A673 (cell line): Measurements from ENCODE around the gene TAF11L14. TPM values are rescaled to one million over a fixed set of nuclear protein-coding genes. Genes with fewer than 3 reads are reported as not detected.

Source experiments
- BruUV-seq: library from RNA; stranded (reverse); fragments of 400-500 nt; replicated peaks from 2 replicates; lab custom pipeline; 2021; lab: Mats Ljungman, UMichigan
- CTCF ChIA-PET: fragments of 300-600 bp; sonication (Branson Sonifier 250); formaldehyde crosslinking; loops from one replicate; lab custom pipeline; 2022; ENCODE audit warnings: antibody characterized with exemption; lab: Charles Lee
- POLR2A ChIA-PET: fragments of 300-600 bp; sonication (Branson Sonifier 250); formaldehyde crosslinking; loops from one replicate; lab custom pipeline; 2022; ENCODE audit warnings: antibody characterized with exemption; ENCODE audit not compliant: low non-redundant PET; lab: Charles Lee
- DNase-seq: peaks from one replicate; pipeline ENCODE4 v3.0.0-alpha.2; 2015; ENCODE audit warnings: low spot score
- H3K27ac ChIP-seq: fragments of 200-600 bp; sonication (generic); 2 replicates; pipeline ENCODE4 v1.5.1; 2016; ENCODE audit warnings: mixed run types, low read depth, mild to moderate bottlenecking, mixed read lengths, antibody characterized with exemption, low read length; ENCODE audit not compliant: poor library complexity, severe bottlenecking
- H3K27me3 ChIP-seq: fragments of 200-600 bp; sonication (generic); replicated peaks from 2 replicates; pipeline ENCODE4 v1.6.1; 2017; ENCODE audit warnings: mixed run types, low read depth, mild to moderate bottlenecking, mixed read lengths, antibody characterized with exemption, low read length; ENCODE audit not compliant: insufficient read depth, poor library complexity
- H3K36me3 ChIP-seq: fragments of 200-600 bp; sonication (generic); 2 replicates; pipeline ENCODE4 v1.6.1; 2016; ENCODE audit warnings: mixed run types, mild to moderate bottlenecking, mixed read lengths, antibody characterized with exemption, low read length; ENCODE audit not compliant: insufficient read depth, poor library complexity, severe bottlenecking
- H3K4me1 ChIP-seq: fragments of 200-600 bp; sonication (generic); 2 replicates; pipeline ENCODE4 v1.6.1; 2017; ENCODE audit warnings: mixed run types, mild to moderate bottlenecking, mixed read lengths, antibody characterized with exemption, low read length; ENCODE audit not compliant: insufficient read depth, poor library complexity, severe bottlenecking
- H3K4me3 ChIP-seq: fragments of 200-600 bp; sonication (generic); 2 replicates; pipeline ENCODE4 v1.5.1; 2016; ENCODE audit warnings: low read depth, mixed run types, mild to moderate bottlenecking, mixed read lengths, low read length; ENCODE audit not compliant: poor library complexity, severe bottlenecking
- H3K9me3 ChIP-seq: fragments of 200-600 bp; sonication (generic); 2 replicates; pipeline ENCODE4 v1.6.1; 2016; ENCODE audit warnings: mixed run types, low read depth, mild to moderate bottlenecking, mixed read lengths, antibody characterized with exemption, low read length; ENCODE audit not compliant: poor library complexity, severe bottlenecking
- EZH2 ChIP-seq: fragments of 200-600 bp; sonication (generic); IDR thresholded peaks from 2 replicates; pipeline ENCODE4 v1.6.1; 2017; ENCODE audit warnings: borderline replicate concordance, low read depth, mild to moderate bottlenecking, mixed read lengths, antibody characterized with exemption, low read length; ENCODE audit not compliant: poor library complexity, severe bottlenecking
- intact Hi-C: fragments of 100-400 bp; cut with micrococcal nuclease; formaldehyde crosslinking; loops from one replicate; pipeline ENCODE4 v1.10.0; 2022; ENCODE audit not compliant: unreplicated experiment
- total RNA-seq: library from RNA; stranded (reverse); gene quantifications from 2 replicates; pipeline ENCODE4 v1.2.3, GENCODE V29; 2021
- TF ChIP-seq, protein P1 (sequence below): fragments of 300-800, 200-600 bp; sonication (generic); conservative IDR thresholded peaks from 2 replicates; pipeline ENCODE4 v1.5.1; 2017; ENCODE audit warnings: low read depth, mild to moderate bottlenecking, antibody characterized with exemption, low read length, moderate library complexity, mixed read lengths

The TAF11L14 gene
- total RNA-seq, 1 experiment from 2014 or later, result not detected

DNA sequence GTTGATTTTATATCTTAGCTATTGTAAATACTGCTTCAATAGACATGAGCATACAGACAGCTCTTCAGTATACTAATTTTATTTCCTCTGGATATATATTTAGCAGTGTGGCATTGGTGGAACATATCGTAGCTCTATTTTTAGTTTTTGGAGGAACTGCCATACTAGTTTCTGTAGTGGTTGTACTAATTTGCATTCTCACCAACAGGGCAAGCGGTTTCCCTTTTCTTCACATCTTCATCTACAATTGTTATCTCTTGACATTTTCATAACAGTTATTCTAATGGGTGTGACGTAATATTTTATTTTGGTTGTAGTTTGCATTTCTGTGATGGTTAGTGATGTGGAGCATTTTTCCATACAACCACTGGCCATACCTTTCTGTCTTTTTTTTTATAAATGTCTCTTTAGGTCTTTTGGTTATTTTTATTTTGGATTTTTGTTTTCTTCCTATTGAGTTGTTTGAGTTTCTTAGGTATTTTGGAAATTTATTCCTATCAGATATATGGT is 32.5 kb downstream of the TAF11L14 start:
- no TSS peak for BruUV-seq
- no peaks in the 10 kb centered on the region for H3K36me3 ChIP-seq
- CTCF ChIA-PET, result no interaction called here
- H3K27me3 ChIP-seq, result no peaks in the 10 kb centered on the region
- POLR2A ChIA-PET, result no interaction called here
- no peak overlapping the region for H3K27ac ChIP-seq
- intact Hi-C loops, result no loop called here
- no peak overlapping the region for H3K4me3 ChIP-seq
- TF ChIP-seq EZH2, result no peak
- TF ChIP-seq, protein P1, sequence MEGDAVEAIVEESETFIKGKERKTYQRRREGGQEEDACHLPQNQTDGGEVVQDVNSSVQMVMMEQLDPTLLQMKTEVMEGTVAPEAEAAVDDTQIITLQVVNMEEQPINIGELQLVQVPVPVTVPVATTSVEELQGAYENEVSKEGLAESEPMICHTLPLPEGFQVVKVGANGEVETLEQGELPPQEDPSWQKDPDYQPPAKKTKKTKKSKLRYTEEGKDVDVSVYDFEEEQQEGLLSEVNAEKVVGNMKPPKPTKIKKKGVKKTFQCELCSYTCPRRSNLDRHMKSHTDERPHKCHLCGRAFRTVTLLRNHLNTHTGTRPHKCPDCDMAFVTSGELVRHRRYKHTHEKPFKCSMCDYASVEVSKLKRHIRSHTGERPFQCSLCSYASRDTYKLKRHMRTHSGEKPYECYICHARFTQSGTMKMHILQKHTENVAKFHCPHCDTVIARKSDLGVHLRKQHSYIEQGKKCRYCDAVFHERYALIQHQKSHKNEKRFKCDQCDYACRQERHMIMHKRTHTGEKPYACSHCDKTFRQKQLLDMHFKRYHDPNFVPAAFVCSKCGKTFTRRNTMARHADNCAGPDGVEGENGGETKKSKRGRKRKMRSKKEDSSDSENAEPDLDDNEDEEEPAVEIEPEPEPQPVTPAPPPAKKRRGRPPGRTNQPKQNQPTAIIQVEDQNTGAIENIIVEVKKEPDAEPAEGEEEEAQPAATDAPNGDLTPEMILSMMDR, result no peak
- H3K9me3 ChIP-seq, result no peaks in the 10 kb centered on the region
- DNase-seq, result no peak
- no peaks in the 10 kb centered on the region for H3K4me1 ChIP-seq

DNA sequence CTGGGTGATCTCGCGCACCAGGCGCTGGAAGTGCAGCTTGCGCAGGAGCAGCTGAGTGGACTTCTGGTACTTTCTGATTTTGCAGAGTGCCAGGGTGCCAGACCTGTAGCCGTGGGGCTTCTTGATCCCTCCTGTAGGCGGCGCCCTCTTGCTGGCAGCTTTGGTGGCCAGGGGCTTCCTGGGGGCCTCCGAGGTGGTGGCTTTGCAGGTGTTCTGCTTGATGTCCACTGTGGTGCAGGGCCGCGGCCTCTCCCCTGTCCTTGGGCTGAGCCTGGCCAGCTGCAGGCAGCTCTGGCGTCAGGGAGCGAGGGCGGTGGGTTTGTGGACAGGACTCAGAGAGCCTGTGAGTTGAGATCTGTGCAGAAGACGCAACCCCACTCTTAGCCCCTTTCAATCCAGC is 36.1 kb downstream of the TAF11L14 start:
- no peak overlapping the region for H3K4me3 ChIP-seq
- H3K4me1 ChIP-seq, result no peaks in the 10 kb centered on the region
- TF ChIP-seq, protein P1, result no peak
- TF ChIP-seq EZH2, result no peak
- H3K9me3 ChIP-seq, result no peaks in the 10 kb centered on the region
- no peak for DNase-seq
- H3K36me3 ChIP-seq, result no peaks in the 10 kb centered on the region
- ChIA-PET POLR2A (no interaction called here), CTCF (no interaction called here)
- intact Hi-C loops, result no loop called here
- H3K27me3 ChIP-seq, result no peaks in the 10 kb centered on the region
- no peak overlapping the region for H3K27ac ChIP-seq
- BruUV-seq, result no TSS peak

DNA sequence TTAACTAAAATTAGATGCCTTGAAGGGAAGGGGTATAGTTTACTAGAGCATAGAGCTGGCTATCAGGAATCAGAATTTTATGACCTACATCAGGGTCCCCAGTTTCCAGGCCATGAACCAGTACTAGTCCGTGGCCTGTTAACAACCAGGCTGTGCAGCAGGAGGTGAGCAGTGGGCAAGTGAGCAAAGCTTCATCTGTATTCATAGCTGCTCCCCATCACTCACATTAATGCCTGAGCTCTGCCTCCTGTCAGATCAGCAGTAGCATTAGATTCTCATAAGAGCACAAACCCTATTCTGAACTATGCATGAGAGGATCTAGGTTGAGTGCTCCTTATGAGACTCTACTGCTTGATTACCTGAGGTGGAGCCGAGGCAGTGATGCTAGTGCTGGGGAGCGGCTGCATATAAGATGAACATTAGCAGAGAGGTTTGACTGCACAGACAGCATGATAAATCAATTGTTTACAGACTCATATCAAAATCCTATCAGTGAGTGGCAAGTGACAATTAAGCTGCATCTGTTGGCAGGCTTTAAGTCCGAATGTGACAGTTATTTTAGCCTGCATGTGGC is 44.6 kb downstream of the TAF11L14 start:
- ChIA-PET CTCF (no interaction called here), POLR2A (no interaction called here)
- Histone ChIP-seq H3K27ac (no peak overlapping the region), H3K4me1 (no peaks in the 10 kb centered on the region), H3K36me3 (no peaks in the 10 kb centered on the region), H3K27me3 (no peaks in the 10 kb centered on the region), H3K4me3 (no peak overlapping the region), H3K9me3 (no peaks in the 10 kb centered on the region)
- no peak for DNase-seq
- TF ChIP-seq, protein P1, result no peak
- TF ChIP-seq EZH2, result no peak
- intact Hi-C loops, result no loop called here
- no TSS peak for BruUV-seq
